SHP77 treated with DMSO at 0.1 percent for 48 hours (cell line): ENCODE measurements around the gene TOX2.
"Not testable (repeated sequence)": the region's sequence is repeated elsewhere in the genome, so short reads cannot be mapped to it uniquely, and the experiment has no call there.

Experiments
- DNase-seq: peaks from one replicate; lab custom pipeline; 2025; lab: John Stamatoyannopoulos, UW

The TOX2 gene

GRCh38 chr20:44031781-44032582, 117.3 kb downstream of the TOX2 start:
- no peak for DNase-seq

GRCh38 chr20:44032583-44033331, 118.1 kb downstream of the TOX2 start:
- DNase-seq, result no peak

GRCh38 chr20:44033344-44033743, 118.7 kb downstream of the TOX2 start:
- no peak for DNase-seq

- DNase-seq, result no peak
Measured at GRCh38 chr20:44033873-44034272, 119.2 kb downstream of the TOX2 start.

- DNase-seq, result no peak
Measured at GRCh38 chr20:44034451-44034850, 119.8 kb downstream of the TOX2 start.

- DNase-seq, result no peak
Measured at GRCh38 chr20:44034965-44035635, 120.4 kb downstream of the TOX2 start.

- DNase-seq, result no peak
Measured at GRCh38 chr20:44035924-44036323, 121.3 kb downstream of the TOX2 start.

GRCh38 chr20:44036441-44036840, 121.8 kb downstream of the TOX2 start:
- DNase-seq, result no peak

GRCh38 chr20:44038681-44039123, 124.0 kb downstream of the TOX2 start:
- DNase-seq, result peak; percentile 49

- DNase-seq, result no peak
Measured at GRCh38 chr20:44039147-44039546, 124.5 kb downstream of the TOX2 start.

GRCh38 chr20:44039741-44040140, 125.1 kb downstream of the TOX2 start:
- DNase-seq, result no peak

- DNase-seq, result no peak
Measured at GRCh38 chr20:44040202-44040915, 125.7 kb downstream of the TOX2 start.

- DNase-seq, result no peak
Measured at GRCh38 chr20:44041001-44041400, 126.3 kb downstream of the TOX2 start.

GRCh38 chr20:44044712-44045111, 130.1 kb downstream of the TOX2 start:
- not testable (repeated sequence) for DNase-seq

GRCh38 chr20:44050327-44050726, 135.7 kb downstream of the TOX2 start:
- DNase-seq, result no peak

GRCh38 chr20:44050925-44051660, 136.4 kb downstream of the TOX2 start:
- DNase-seq, result no peak

GRCh38 chr20:44051661-44052000, 137.0 kb downstream of the TOX2 start:
- DNase-seq, result no peak

GRCh38 chr20:44052166-44052565, 137.5 kb downstream of the TOX2 start:
- DNase-seq, result no peak

GRCh38 chr20:44053046-44053445, 138.4 kb downstream of the TOX2 start:
- DNase-seq, result no peak

GRCh38 chr20:44054118-44054517, 139.5 kb downstream of the TOX2 start:
- no peak for DNase-seq

GRCh38 chr20:44054849-44055248, 140.2 kb downstream of the TOX2 start:
- no peak for DNase-seq
